CD4-positive, alpha-beta T cell (primary cell): ENCODE measurements around the gene CLCN6. TPM values are rescaled to one million over a fixed set of nuclear protein-coding genes. Genes with fewer than 3 reads are reported as not detected.

Experiments used
- ATAC-seq: fragments of 200-7000 bp; cut with Tn5 transposase; one replicate; pipeline ENCODE4 v1.10.0; 2022; ENCODE audit warnings: mild to moderate bottlenecking; ENCODE audit not compliant: poor library complexity
- CTCF ChIA-PET: fragments of 350-600 bp; sonication (Branson Sonifier 250); formaldehyde crosslinking; loops from one replicate; lab custom pipeline; 2021; ENCODE audit warnings: antibody characterized with exemption, inconsistent platforms; lab: Charles Lee
- POLR2A ChIA-PET: fragments of 350-600 bp; sonication (Branson Sonifier 250); formaldehyde crosslinking; loops from one replicate; lab custom pipeline; 2021; ENCODE audit warnings: antibody characterized with exemption, inconsistent platforms; lab: Charles Lee
- DNase-seq, 14 experiments: peaks; one replicate each; pipeline ENCODE4 v3.0.0-alpha.2; 2013 to 2020; ENCODE audit warnings: mixed read lengths in 2 of 14
- H3K27ac ChIP-seq, 2 donors: one replicate each; pipeline versions ENCODE4 v1.5.1 to v1.7.0; 2013; ENCODE audit warnings: low read length in 2 of 2, low read depth in 1 of 2, mild to moderate bottlenecking in 1 of 2
- H3K27me3 ChIP-seq, 2 experiments: 1 replicate in 1 of 2; 2 replicates in 1 of 2; pipeline versions ENCODE4 v1.6.1 to v1.7.0; 2013; ENCODE audit warnings: low read length in 2 of 2, control low read depth in 1 of 2, mild to moderate bottlenecking in 1 of 2, moderate library complexity in 1 of 2; ENCODE audit not compliant: insufficient read depth in 2 of 2, control insufficient read depth in 1 of 2
- H3K36me3 ChIP-seq: one replicate; pipeline ENCODE4 v1.6.1; 2013; ENCODE audit warnings: low read length, control low read depth; ENCODE audit not compliant: insufficient read depth
- H3K4me1 ChIP-seq: one replicate; pipeline ENCODE4 v1.6.1; 2013; ENCODE audit warnings: low read length, control low read depth; ENCODE audit not compliant: insufficient read depth
- H3K4me3 ChIP-seq: one replicate; pipeline ENCODE4 v1.5.1; 2013; ENCODE audit warnings: mild to moderate bottlenecking, low read length, moderate library complexity
- H3K9me3 ChIP-seq, 2 experiments: 1 replicate in 1 of 2; 2 replicates in 1 of 2; pipeline versions ENCODE4 v1.6.1 to v1.7.0; 2013; ENCODE audit warnings: low read length in 2 of 2, mild to moderate bottlenecking in 2 of 2, control low read depth in 1 of 2, moderate library complexity in 1 of 2; ENCODE audit not compliant: control insufficient read depth in 1 of 2, insufficient read depth in 1 of 2
- H3K27ac Mint-ChIP-seq: one replicate; pipeline ENCODE4 v1.8.0; 2020; ENCODE audit warnings: mixed read lengths
- H3K27me3 Mint-ChIP-seq: one replicate; pipeline ENCODE4 v1.8.0; 2021; ENCODE audit warnings: mixed read lengths
- H3K36me3 Mint-ChIP-seq: one replicate; pipeline ENCODE4 v1.8.0; 2021; ENCODE audit warnings: low read depth, mixed read lengths
- H3K4me1 Mint-ChIP-seq: one replicate; pipeline ENCODE4 v1.8.0; 2021; ENCODE audit warnings: low read depth, mixed read lengths
- H3K4me3 Mint-ChIP-seq: one replicate; pipeline ENCODE4 v1.8.0; 2020; ENCODE audit warnings: mild to moderate bottlenecking, mixed read lengths
- H3K9me3 Mint-ChIP-seq: one replicate; pipeline ENCODE4 v1.8.0; 2020; ENCODE audit warnings: mixed read lengths
- intact Hi-C, 2 experiments: fragments of 100-400 bp; cut with DNase I in 1 of 2; cut with micrococcal nuclease in 1 of 2; formaldehyde crosslinking; loops; one replicate each; pipeline versions ENCODE4 v1.15.1 to v1.9.0; 2023 to 2025; cut with DNase I, micrococcal nuclease
- total RNA-seq, 174 experiments: library from RNA in 2 of 174; stranded (reverse) in 2 of 174; gene quantifications; one replicate each; pipeline ENCODE4 v1.2.3 and lab custom pipeline; 2021 to 2026
- TF ChIP-seq, protein P1 (sequence below): fragments of 200-600 bp; IDR thresholded peaks from one replicate; pipeline ENCODE4 v1.8.0; 2022; ENCODE audit warnings: antibody characterized with exemption, mild to moderate bottlenecking

Gene CLCN6
- total RNA-seq, 2 experiments from 2014 or later, result 10.9 to 11.2 TPM

DNA sequence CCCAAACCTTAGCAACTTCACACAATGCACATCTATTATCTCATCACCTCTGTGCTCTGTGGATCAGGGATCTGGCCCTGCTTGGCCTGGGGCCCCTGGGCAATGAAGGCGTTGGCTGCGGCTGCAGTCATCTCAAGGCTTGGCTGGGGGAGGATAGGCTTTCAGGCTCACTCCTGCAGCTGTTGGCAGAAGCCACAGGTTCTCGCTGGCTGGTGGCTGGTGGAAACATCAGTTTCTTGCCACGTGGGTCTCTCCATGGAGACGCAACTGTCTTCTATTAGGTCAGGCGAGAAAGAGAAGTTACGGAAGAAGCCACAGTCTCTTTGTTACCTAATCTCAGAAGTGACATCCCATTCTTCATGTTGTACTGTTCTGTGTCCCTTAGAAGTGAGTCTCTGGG lies 45.2 kb downstream of the CLCN6 start:
- Mint-ChIP-seq H3K9me3 (no peaks in the 10 kb centered on the region), H3K4me3 (no peak overlapping the region), H3K4me1 (no peaks in the 10 kb centered on the region), H3K36me3 (no peaks in the 10 kb centered on the region), H3K27me3 (peaks cover 29% of the 10 kb centered on the region), H3K27ac (no peak overlapping the region)
- Histone ChIP-seq H3K9me3 (no peaks in the 10 kb centered on the region), H3K4me1 (no peaks in the 10 kb centered on the region), H3K27me3 (peaks cover 6 to 27% of the 10 kb centered on the region in 2 experiments), H3K27ac (no peak overlapping the region), H3K36me3 (no peaks in the 10 kb centered on the region), H3K4me3 (no peak overlapping the region)
- intact Hi-C loops, result no loop called here
- ChIA-PET CTCF (no interaction called here), POLR2A (no interaction called here)
- TF ChIP-seq, protein P1, sequence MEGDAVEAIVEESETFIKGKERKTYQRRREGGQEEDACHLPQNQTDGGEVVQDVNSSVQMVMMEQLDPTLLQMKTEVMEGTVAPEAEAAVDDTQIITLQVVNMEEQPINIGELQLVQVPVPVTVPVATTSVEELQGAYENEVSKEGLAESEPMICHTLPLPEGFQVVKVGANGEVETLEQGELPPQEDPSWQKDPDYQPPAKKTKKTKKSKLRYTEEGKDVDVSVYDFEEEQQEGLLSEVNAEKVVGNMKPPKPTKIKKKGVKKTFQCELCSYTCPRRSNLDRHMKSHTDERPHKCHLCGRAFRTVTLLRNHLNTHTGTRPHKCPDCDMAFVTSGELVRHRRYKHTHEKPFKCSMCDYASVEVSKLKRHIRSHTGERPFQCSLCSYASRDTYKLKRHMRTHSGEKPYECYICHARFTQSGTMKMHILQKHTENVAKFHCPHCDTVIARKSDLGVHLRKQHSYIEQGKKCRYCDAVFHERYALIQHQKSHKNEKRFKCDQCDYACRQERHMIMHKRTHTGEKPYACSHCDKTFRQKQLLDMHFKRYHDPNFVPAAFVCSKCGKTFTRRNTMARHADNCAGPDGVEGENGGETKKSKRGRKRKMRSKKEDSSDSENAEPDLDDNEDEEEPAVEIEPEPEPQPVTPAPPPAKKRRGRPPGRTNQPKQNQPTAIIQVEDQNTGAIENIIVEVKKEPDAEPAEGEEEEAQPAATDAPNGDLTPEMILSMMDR, result no peak
- DNase-seq (no peak), ATAC-seq (no peak)

DNA sequence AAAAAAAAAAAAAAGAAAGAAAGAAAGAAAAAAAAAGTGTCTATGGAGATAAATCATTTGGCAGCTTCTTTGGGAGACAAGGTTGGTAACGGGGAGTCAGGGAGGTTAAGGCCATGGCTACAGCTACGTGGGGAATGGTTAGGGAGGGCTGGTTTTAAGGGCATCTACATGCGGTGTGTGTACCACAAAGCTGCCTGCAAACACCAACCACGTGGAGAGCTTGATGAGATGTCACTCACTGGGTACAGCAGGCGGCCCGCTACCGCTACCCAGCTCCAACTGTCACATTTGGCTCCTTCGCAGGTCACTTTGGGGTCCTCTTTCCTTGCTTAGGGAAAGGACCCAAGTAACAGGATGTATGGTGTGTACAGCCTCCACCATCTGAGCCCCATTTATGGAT lies 48.5 kb downstream of the CLCN6 start:
- POLR2A ChIA-PET, result no interaction called here

DNA sequence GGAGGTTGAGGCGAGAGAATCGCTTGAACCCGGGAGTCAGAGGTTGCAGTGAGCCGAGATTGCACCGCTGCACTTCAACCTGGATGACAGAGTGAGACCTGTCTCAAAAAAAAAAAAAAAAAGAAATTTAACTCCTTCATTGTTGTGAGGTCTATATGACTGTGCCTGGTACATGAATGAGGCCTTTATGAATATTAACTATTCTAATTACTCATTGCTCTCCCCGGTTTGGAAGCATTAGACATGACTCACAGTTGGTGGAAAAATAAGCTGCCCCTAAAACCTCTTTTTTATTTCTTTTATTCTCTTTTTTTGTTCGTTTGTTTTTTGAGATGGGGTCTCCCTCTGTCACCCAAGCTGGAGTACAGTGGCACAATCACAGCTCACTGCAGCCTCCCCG lies 49.4 kb downstream of the CLCN6 start:
- H3K27me3 ChIP-seq, result peaks cover 46 to 68% of the 10 kb centered on the region in 2 experiments
- no peak overlapping the region for H3K4me3 Mint-ChIP-seq
- no peaks in the 10 kb centered on the region for H3K4me1 Mint-ChIP-seq
- H3K9me3 ChIP-seq, result peaks cover 0 to 15% of the 10 kb centered on the region in 2 experiments
- no peak for ATAC-seq
- CTCF ChIA-PET, result no interaction called here
- no peak overlapping the region for H3K27ac ChIP-seq
- no peaks in the 10 kb centered on the region for H3K9me3 Mint-ChIP-seq
- POLR2A ChIA-PET, result no interaction called here
- H3K4me3 ChIP-seq, result no peak overlapping the region
- H3K27ac Mint-ChIP-seq, result no peak overlapping the region
- no peaks in the 10 kb centered on the region for H3K36me3 Mint-ChIP-seq
- TF ChIP-seq, protein P1, result no peak
- intact Hi-C loops, result loop anchor here in 1 of 2 experiments (5.0 kb wide), 1 partner anchor 52 kb away; no protein-coding TSS in a partner anchor
- no peaks in the 10 kb centered on the region for H3K36me3 ChIP-seq
- DNase-seq, result no peak
- H3K4me1 ChIP-seq, result peaks cover 4% of the 10 kb centered on the region
- H3K27me3 Mint-ChIP-seq, result peaks cover 68% of the 10 kb centered on the region

More for the DNA sequence above, 48.5 kb downstream of the CLCN6 start:
- Histone ChIP-seq H3K36me3 (no peaks in the 10 kb centered on the region), H3K27me3 (peaks cover 36 to 61% of the 10 kb centered on the region in 2 experiments), H3K9me3 (peaks cover 0 to 15% of the 10 kb centered on the region in 2 experiments), H3K4me3 (no peak overlapping the region), H3K27ac (no peak overlapping the region), H3K4me1 (peaks cover 4% of the 10 kb centered on the region)
- TF ChIP-seq, protein P1, result no peak
- CTCF ChIA-PET, result no interaction called here
- Mint-ChIP-seq H3K9me3 (no peaks in the 10 kb centered on the region), H3K36me3 (no peaks in the 10 kb centered on the region), H3K4me1 (no peaks in the 10 kb centered on the region), H3K27me3 (peaks cover 59% of the 10 kb centered on the region), H3K4me3 (no peak overlapping the region), H3K27ac (no peak overlapping the region)
- ATAC-seq, result no peak
- intact Hi-C loops, result no loop called here
- DNase-seq, result no peak
